Endothelial cell (in vitro differentiated cells): ENCODE data around the gene TRIO. TPM values are rescaled to one million over a fixed set of nuclear protein-coding genes. Genes with fewer than 3 reads are reported as not detected.

Experiments used
- DNase-seq: peaks from one replicate; pipeline ENCODE4 v3.0.0; 2021; ENCODE audit warnings: low spot score
- H3K27ac Mint-ChIP-seq: one replicate; pipeline ENCODE4 v1.8.0; 2021; ENCODE audit warnings: mixed read lengths, inconsistent platforms; ENCODE audit not compliant: unreplicated experiment
- H3K27me3 Mint-ChIP-seq: one replicate; pipeline ENCODE4 v1.8.0; 2021; ENCODE audit warnings: mild to moderate bottlenecking, moderate library complexity, mixed read lengths, inconsistent platforms; ENCODE audit not compliant: unreplicated experiment
- H3K36me3 Mint-ChIP-seq: one replicate; pipeline ENCODE4 v1.8.0; 2021; ENCODE audit warnings: mild to moderate bottlenecking, low read depth, mixed read lengths, inconsistent platforms; ENCODE audit not compliant: unreplicated experiment
- H3K4me1 Mint-ChIP-seq: one replicate; pipeline ENCODE4 v1.8.0; 2021; ENCODE audit warnings: mild to moderate bottlenecking, mixed read lengths, inconsistent platforms; ENCODE audit not compliant: unreplicated experiment
- H3K4me3 Mint-ChIP-seq: one replicate; pipeline ENCODE4 v1.8.0; 2021; ENCODE audit warnings: mild to moderate bottlenecking, mixed read lengths, inconsistent platforms; ENCODE audit not compliant: unreplicated experiment
- H3K9me3 Mint-ChIP-seq: one replicate; pipeline ENCODE4 v1.8.0; 2021; ENCODE audit warnings: mixed read lengths, inconsistent platforms; ENCODE audit not compliant: unreplicated experiment
- total RNA-seq: library from RNA; stranded (reverse); fragmentation: NEBNext Ultra II Directional; extraction: Animal tissue kit (Norgen Biotek cat#: 25700); gene quantifications from one replicate; pipeline ENCODE4 v1.2.1, GENCODE V29; 2021; ENCODE audit not compliant: unreplicated experiment
- TF ChIP-seq, protein P1 (sequence below): fragments of 200-600 bp; sonication (generic); IDR thresholded peaks from one replicate; pipeline ENCODE4 v1.5.0; 2021; ENCODE audit warnings: antibody characterized with exemption; ENCODE audit not compliant: unreplicated experiment

Gene TRIO
- total RNA-seq, 1 donor from 2014 or later: 229 TPM

DNA sequence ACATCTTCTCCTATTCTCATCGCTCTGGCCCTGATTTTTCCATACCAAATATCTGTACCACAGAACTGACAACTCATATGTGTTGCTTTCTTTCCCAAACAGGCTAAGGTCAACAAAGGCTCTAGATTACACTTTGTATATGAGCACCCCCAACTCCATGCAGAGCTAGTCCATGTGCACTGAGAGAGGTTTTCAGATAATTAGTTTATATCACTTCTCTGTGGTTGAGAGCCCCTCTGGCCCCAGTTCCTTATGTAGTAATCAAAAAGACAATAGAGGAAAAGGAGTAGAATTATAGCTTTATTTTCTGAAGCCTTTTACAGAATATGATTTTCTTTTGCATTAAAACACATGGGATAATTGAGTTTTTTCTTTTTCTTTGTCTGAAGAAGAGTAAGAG is 120.0 kb downstream of the TRIO start:
- Mint-ChIP-seq H3K4me3 (no peak overlapping the region), H3K27ac (peak overlapping the region; percentile 4), H3K4me1 (peaks cover 68% of the 10 kb centered on the region), H3K27me3 (no peaks in the 10 kb centered on the region), H3K9me3 (no peaks in the 10 kb centered on the region), H3K36me3 (no peaks in the 10 kb centered on the region)
- TF ChIP-seq, protein P1, sequence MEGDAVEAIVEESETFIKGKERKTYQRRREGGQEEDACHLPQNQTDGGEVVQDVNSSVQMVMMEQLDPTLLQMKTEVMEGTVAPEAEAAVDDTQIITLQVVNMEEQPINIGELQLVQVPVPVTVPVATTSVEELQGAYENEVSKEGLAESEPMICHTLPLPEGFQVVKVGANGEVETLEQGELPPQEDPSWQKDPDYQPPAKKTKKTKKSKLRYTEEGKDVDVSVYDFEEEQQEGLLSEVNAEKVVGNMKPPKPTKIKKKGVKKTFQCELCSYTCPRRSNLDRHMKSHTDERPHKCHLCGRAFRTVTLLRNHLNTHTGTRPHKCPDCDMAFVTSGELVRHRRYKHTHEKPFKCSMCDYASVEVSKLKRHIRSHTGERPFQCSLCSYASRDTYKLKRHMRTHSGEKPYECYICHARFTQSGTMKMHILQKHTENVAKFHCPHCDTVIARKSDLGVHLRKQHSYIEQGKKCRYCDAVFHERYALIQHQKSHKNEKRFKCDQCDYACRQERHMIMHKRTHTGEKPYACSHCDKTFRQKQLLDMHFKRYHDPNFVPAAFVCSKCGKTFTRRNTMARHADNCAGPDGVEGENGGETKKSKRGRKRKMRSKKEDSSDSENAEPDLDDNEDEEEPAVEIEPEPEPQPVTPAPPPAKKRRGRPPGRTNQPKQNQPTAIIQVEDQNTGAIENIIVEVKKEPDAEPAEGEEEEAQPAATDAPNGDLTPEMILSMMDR: no peak
- DNase-seq: no peak

DNA sequence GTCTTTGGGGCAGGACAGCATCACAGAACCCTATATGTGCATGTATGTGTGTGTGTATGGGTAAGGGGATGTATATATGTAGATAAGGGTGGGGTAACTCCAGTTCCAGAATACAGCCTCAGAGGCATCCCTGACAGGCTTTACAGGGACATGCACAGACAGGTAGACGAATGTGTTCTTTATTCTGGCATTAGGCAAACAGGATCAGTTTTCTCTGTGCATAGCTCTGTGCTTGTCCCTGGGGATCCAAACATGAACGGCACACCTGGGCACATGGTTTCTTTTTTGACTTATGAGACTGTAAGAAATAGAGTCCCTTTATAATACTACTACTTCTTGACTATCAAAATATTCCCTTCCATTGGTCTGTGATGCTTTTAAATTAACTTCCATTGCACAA is 120.6 kb downstream of the TRIO start:
- Mint-ChIP-seq H3K27ac (no peak overlapping the region), H3K27me3 (no peaks in the 10 kb centered on the region), H3K9me3 (no peaks in the 10 kb centered on the region), H3K4me3 (no peak overlapping the region), H3K4me1 (peaks cover 69% of the 10 kb centered on the region), H3K36me3 (no peaks in the 10 kb centered on the region)
- no peak for DNase-seq
- TF ChIP-seq, protein P1: no peak

DNA sequence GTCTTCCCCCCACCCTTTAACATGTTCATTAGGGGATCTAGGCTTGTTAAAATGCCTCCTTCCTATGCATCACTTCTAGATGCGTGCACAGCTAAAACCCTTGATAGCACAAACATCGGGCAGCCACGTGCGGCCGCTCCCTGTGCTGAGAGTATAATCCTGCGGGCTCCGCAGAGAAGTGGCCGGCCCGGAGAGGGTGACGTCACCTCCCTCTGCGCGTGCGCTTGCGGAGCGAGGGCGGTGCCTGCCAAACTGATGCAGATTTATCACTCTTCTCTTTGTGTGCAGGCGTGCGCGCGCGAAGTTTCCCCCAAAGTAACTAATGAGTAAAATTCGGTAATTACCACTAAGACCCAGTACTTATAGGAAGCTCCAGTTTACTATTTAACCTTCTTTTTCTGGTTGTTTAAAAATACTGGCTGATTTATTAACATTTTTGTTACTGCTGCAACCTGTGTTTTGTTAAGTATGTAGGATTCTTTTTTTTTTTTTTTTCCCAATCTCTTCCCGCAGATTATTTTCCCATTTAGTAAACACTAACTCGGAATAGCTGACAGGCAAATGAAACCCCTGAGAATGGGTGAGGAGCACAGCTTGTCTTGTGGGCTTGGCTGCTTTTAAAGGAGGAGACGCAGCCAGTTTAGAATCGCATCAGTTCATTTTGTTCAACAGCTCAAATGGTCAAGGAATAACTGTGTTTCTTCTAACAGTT is 121.6 kb downstream of the TRIO start:
- Mint-ChIP-seq H3K27ac (peak overlapping the region; percentile 84), H3K9me3 (no peaks in the 10 kb centered on the region), H3K4me3 (peak overlapping the region; percentile 40), H3K4me1 (peaks cover 70% of the 10 kb centered on the region), H3K36me3 (no peaks in the 10 kb centered on the region), H3K27me3 (no peaks in the 10 kb centered on the region)
- peak; percentile 89 for DNase-seq
- TF ChIP-seq, protein P1: no peak

DNA sequence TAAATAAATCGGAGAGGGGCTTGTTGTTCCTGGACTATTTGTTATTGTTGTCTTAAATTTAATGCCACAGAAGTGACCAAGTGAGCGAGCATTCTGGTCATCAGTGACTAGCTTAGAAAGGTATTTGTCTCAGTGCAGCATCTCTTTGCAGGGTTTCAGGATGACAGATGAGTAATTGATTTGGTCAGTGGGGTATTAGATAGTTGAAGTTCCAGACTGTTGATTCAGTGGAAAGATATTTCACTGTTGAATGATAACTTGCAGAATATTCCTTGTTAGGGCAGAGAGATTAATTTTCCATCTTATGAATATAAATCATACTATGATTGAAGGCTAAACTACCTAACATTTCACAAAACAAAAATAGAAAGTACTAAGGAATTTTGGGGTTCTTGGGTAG is 122.4 kb downstream of the TRIO start:
- Mint-ChIP-seq H3K9me3 (no peaks in the 10 kb centered on the region), H3K36me3 (no peaks in the 10 kb centered on the region), H3K27ac (no peak overlapping the region), H3K4me3 (no peak overlapping the region), H3K4me1 (peaks cover 71% of the 10 kb centered on the region), H3K27me3 (no peaks in the 10 kb centered on the region)
- TF ChIP-seq, protein P1: no peak
- DNase-seq: no peak

DNA sequence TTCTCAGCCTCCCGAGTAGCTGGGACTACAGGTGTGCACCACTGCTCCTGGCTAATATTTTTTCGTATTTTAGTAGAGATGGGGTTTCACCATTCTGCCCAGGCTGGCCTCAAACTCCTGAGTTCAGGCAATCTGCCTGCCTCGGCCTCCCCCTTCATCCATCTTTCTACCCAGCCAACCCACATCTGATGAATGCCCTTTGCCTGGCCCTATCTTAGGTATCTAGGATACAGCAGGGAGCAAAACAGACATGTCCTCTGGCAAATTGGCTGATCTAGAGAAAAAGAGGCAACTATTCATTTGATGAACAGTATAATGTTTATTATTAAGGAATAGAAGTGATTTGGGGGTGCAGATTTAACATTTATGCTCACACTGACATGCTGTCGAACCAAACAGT is 123.0 kb downstream of the TRIO start:
- TF ChIP-seq, protein P1: no peak
- no peak for DNase-seq
- H3K4me3 Mint-ChIP-seq: no peak overlapping the region
- H3K4me1 Mint-ChIP-seq: peaks cover 65% of the 10 kb centered on the region
- H3K36me3 Mint-ChIP-seq: no peaks in the 10 kb centered on the region
- H3K9me3 Mint-ChIP-seq: no peaks in the 10 kb centered on the region
- no peaks in the 10 kb centered on the region for H3K27me3 Mint-ChIP-seq
- H3K27ac Mint-ChIP-seq: peak overlapping the region; percentile 71
